NOMO-1 treated with DMSO at 0.1 percent for 48 hours (cell line): ENCODE measurements around the gene ZMIZ1.

Source experiments
- DNase-seq: peaks from one replicate; lab custom pipeline; 2025; ENCODE audit not compliant: unreplicated experiment; lab: John Stamatoyannopoulos, UW

The ZMIZ1 gene

DNA sequence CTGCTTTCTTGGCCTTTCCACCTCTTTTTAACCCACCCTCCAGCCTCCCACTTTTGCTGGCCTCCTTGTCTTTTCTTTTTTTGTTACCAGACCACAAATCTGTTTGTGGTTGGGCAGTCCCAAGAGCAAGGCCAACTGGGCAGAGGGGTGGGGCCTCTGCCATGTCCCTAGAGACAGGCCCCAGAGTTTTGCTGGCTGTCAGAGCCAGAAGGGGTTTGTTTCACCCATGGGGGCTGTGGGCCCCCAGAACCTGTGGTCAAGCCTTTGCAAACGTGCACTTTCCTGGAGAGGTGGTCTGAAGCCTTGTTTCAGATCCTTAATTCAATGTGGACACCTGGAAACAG lies 10.3 kb downstream of the ZMIZ1 start:
- no peak for DNase-seq

DNA sequence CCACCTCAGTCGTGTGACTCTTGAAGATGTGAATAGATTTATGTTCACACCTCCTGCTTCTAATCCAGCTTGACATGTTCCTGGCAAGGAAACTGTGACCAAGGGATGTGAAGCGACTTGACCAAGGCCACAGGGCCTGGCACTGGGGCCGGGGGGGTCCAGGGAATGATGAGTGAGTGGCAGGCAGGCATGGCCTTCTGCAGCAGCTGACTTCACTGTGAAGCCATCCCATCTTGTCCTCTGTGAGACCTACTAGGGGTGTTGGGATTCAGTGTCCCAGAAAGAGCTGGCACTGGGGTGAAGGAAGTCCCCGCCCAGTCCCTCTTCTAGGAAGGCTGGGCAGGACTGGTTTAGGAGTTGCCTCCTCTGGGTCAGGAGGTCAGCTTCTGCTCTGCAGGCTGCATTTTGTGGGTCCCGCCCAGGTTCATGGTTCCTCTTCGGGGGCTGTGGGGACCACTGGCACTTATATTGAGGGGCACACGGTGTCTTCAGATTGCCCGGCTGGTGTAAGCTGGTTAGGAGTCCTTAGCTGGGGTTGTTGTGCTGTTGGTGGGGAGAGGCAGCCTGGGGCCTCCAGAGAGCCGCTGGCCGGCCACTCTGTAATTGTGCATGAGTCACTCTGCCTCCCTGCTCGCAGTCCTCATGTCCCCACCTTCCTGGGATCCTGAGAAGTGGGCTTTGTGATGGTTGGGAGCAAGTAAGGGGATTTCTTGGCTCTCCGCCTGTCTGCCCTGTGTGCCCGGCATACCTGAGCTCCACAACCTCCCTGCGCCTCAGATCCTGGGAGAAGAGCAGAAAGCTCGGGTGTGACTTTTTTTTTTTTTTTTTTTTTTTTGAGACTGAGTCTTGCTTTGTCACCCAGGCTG lies 11.0 kb downstream of the ZMIZ1 start:
- peak; percentile 36 for DNase-seq

DNA sequence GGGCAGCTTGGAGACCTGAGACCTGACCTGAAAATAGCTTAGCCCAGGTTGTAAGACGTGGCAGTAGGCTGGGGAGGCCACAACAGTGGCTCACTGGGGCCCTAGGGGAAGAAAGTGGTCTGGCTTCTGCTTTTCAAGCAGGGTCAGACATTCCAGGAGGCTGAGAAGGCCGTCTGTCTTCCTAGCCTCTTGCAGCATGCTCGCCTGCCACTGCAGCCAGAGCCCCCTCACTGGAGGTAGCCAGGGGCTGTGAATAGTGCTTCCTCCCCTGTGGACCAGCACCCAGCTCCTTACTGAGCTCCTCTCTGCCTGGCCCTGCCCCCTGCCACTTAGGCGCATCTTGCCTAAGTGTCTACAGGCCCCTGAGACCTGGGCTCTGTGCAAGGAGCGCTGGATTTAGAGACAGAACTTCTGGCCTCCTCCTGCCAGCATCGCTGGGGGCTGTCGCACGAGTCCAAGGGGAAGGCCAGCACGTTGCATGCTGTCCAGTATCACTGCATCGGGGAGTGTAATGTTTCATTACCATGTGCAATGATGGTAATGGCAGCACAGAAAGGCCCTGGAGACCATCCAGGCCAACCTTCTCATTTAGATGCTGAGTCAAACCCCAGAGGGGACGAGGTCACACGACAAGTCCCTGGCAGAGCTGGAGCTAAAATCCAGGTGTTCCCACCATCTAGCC lies 12.7 kb downstream of the ZMIZ1 start:
- DNase-seq: peak; percentile 57

DNA sequence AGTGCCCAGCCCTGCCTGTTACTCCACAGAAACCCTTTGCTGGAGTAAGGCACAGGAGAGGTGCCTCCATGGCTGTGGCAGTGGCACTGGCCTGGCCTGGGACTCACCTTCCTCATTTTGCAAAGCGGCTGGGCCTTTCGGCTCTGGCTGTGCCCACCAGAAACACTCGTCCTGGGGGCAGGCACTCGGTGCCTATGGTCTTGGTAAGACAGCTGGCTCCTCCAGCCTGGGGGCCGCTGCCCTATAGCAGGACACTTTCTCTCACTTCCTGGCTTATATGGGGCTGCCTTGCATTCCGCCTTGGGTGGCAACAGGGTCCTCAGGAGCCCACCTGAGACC lies 13.2 kb downstream of the ZMIZ1 start:
- no peak for DNase-seq

DNA sequence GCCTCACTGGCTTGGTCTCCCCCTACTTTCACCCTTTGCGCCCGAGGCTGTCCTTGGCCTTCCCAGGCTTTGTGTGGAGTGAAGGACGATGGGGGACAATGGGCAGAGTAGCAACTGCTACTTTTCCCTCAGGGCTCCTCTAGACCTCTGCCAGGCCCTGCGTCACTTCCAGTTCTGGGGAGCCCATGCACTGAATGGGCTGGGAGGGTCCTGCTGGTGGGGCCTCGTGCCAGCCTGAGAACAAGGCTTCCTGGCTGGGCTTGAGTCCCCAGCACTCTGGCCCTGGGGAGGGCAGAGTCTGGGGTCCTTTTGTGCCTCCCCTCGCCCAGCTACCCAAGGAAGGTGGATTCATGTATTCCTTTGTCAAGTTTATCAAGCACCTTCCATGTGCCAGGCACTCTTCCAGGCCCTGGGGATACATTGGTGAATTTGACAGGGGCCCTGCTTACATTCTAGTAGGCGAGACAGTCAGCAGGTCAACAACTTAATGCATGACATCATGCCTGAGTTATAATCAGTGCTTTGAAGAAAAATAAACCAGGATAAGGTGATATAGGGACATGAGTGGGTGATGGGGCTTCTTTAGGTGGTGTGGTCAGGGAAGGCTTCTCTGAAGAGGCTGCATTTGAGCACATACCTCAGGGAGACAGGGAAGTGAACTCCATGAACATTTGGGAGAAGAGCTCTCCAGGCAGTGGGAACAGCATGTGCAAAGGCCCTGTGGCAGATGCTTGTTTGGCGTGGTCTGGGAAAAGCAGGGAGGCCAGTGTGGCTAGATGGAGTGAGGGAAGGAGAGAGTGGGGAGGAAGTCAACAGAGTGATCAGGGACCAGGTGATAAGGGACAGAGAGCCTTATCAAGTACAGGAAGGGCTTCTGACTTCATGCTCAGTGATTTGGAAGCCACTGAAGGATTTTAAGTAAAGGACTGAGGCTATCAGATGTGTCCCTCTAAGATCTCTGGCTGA lies 14.1 kb downstream of the ZMIZ1 start:
- no peak for DNase-seq

DNA sequence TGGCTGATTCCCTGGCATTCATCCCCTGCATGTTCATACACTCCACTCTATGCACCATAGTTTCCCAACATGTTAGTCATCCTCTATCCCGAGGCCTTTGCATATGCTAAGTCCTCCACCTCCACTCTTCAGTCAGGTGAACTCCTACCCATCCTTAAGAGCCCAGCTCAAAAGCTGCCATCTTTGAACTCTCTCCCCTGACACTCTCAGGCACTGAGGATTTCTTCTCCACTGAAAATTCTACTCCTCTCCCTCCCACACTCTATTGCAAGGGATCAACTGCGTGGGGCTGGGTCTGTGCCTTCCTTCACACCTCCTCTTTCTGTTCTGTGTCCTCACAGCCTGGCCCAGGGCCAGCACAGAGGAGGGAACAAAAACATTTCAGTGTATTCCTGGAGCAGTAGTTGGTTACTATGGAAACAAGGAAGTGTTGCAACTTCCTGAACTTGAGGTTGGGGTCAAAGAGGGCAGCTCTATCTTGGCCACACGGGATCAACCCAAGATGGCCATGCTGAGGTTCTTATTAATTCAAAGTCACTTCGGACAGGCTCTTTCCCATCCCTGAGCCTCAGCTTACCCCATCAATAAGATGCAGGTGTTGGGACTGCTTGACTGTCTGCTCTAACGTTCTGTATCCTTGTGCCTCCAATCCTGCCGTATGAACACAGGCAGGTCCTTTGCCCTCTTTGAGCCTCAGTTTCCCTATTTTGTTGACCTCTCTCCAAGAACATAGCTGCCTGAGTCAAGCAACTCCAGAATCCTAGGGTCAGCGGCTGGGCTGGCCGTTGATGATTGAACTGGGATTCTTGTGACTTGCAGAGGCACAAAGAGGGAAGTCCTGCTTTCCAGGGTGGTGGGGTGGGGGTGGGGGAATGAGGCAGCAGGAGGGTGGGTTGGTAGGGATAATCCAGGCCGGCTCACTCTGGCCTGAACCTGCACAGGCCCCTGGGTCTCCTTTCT lies 15.5 kb downstream of the ZMIZ1 start:
- peak; percentile 92 for DNase-seq

DNA sequence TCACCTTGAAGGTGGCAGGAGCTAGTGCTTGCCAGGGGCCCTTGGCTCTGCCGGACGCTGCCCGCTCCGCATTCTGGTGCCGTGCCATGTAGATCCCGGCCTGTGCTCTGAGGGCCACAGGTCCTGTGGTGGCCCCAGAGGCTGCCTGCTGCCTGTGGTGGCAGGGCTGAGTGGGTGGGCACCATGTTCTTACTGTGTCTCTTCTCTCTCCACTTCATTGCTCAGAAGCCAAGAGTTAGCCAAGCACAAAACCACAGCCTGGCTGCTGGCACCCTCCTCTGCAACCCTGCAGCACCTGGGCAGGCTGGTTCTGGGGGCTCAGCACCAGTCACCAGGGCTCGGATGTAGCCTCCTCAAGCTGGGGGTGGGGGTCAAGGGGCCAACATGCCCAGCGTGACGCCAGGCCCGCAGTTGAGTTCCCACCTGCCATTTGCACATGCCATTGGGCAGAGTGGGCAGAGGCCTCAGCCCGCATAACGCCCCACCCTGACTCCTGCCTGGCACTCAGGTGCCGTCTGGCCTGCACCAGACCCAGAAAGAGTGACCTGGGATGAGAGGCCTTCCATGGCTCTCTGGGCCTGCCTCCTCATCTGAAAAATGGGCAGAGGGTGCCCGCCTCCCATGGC lies 16.3 kb downstream of the ZMIZ1 start:
- DNase-seq: no peak

DNA sequence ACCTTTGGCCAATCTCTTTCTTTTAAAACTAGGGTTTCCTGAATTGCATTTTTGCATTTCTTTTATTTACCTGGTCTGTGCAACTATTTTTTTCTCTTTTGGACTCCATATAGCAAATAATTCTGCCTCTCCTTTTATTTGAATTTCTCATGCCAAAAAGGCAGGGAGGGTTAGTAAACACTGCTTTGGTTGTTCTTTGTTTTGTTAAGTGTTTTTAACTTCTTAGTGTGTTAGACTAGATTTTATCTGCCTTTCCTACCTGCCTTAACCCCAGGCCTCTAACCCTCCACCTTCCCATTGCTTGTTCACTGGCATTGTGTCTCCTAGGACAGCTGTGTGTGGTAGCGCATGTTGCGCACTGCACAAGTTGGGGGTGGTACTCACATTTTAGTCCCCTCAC lies 18.1 kb downstream of the ZMIZ1 start:
- no peak for DNase-seq

DNA sequence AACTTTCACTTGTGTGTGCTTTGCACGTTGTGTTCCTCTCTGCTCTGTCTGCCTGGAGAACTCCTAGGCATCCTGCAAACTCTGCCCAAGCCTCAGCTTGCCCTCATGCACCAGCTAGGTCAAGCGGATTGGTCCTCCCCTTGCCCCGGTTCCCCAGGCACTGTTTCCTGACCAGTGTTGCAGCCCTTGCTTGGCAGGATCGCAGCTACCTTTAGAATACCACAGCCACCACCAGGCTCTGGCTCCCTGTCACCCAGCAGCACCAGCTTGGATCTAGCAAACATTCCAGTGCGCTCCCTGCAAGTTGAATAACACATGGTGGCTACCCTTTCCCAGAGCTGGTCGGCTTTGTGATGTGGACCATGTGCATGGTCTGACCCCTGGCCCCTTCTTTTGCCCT lies 19.0 kb downstream of the ZMIZ1 start:
- DNase-seq: no peak

DNA sequence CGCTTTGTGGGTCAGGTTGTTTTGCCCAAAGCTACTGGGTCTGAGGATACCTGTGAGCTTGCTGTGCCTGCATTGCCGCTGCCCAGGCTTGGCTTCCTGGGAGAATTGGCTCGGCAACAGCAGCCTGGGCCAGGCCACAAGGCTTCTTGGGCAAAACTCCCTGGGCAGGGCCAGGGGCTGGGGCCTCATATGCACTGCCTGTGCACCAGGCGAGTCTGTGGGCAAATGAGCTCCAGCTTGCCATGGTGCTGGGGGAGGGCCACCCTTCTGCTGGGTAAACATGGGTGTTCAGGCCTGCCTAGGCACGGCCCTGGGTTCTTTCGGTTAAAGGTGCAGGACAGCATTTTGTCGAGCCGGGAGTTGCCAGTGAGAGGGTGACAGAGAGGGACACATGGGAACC lies 19.4 kb downstream of the ZMIZ1 start:
- no peak for DNase-seq

DNA sequence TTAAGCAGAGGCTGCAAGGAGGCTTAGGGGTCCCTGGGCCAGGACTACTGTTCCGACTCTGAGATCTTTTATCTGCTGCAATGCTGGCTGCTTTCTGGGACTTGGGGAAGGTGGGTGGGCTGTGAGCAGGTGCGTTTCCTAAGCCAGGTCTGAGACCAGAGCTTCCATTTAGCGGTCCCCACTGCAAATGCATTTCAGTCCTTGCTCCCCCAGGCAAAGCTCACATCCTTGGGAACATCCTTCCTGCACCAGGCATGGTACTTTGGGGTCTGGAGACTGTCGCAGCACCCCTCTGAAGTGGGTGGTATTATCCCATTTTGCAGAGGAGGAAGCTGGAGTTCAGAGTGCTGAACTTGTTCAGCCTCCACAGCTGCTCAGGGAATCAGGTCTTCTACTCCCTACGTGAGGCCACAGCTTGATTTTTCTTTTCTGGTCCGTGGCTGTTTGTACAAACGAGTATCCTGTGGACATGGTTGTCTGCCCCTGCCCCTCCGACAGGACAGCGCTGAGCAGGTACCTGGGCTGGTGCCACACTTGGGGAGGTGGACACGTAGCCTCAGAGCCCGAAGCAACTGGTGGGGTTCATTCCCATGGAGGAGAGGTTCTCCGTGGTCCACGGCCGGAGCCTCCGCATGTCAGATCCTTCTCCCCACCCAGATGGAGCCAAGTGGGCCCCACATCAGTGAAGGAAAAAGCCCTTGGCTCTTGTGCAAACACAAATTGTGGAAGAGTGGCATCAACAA lies 20.0 kb downstream of the ZMIZ1 start:
- no peak for DNase-seq

DNA sequence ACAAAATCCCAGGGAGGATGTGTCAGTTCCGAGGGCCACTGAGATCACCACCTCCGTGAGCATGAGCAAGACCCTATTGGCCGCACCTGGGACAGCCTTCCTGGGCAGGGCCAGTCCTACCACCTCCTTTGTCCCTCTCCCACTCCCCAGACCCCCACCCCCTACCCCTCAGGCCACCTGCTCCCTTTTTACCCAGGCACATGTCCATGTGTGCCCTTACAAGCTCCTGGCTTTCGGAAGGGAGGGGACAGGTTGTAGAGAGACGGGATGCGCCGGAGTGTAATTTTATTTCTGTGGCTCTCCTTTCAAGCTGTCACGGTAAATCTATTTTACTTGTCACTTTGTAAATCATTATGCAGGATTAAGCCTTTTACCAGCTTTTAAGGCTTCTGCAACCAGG lies 20.9 kb downstream of the ZMIZ1 start:
- no peak for DNase-seq

DNA sequence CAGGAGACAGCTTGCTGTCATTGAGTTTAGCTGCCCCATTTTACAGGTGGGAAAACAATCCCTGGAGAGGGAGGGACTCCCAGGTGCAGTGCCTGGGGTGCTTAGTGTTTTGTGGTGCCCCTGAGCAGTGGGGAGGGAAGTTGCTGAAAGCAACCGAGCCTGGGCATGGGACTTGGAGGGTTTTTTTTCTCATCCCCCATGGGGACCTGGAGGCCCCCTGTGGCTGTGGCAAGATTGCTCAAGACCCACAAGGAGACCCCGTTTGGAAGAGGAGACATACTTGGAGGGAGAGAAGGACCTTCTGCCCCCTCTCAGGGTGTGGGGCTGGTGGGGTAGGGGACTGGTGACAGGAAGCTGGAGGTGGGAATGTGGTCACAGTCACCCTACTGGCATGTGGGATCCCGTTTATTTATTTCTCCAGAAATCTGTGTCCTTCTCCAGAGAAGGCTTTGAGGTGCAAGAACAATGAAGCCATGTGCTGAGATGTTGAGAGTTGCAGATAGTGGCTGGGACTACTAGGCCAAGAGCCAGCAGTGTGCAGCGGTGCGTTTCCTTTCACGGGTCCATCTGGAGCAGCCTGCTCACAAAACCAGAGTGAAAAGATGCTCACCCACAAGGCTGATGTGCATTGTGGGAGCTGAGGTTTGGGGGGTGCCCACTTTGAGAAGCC lies 21.5 kb downstream of the ZMIZ1 start:
- no peak for DNase-seq

DNA sequence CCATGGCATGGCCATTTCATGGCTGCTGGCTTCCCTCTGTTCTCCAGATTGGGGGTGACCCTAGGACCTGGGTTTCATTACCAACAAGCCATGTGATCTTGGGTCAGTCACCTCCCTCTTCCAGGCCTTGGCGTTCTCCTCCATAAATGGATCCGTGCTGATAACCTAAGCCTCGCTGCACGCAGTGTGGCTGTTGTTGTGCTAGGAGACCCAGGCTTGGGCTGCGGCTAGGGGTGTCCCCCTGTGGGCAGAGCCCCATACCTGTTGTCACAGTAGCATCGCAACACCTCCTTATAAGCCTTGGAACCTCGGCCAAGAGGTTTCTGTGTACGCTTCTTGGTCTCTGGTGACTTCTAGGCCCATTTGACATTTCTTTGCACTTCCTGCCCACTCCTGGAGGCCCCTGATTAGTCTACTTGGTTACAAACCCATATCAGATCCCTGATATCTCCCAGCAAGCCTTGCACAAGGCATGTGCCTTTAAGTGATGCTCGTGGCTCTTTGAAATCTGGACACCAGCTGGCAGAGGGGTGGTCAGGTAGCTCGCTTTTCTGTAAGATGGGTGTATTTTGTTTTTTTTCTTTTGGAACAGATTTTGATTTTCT lies 23.6 kb downstream of the ZMIZ1 start:
- DNase-seq: no peak

DNA sequence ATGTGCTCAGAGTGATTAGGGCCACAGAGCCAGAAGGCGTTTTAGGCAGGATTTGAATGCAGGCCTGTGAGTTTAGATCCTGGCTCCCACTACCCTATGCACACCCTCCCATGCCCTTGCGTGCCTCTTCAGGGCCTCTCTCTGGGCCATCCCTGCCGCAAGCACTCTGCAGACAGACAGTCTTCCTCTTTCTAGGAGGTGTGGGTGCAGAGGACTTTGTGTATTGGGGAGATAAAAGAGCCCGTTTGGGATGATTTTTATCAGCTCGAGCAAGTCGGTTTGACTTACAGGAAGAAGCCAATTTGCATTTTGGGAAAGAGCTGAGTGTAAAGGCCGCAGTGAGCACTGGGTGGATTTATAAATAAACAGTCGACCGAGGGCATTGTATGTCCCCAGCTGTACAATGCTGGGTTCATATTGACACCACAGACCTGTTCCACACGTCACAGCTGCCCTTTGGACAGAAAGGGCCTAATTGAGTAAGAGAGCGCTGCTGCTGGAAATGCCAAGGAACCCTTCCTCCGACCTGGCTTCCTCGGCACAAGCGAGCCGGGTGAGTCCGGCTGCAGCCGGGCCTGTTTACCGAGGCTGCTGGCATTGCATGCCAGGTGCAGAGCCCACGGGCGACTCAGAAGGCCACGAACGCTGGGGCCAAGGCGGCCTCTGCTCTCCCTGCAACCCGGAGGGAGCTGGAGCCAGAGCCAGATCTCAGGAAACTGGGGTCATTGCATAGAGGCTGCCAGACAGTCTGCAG lies 25.1 kb downstream of the ZMIZ1 start:
- peak; percentile 74 for DNase-seq

DNA sequence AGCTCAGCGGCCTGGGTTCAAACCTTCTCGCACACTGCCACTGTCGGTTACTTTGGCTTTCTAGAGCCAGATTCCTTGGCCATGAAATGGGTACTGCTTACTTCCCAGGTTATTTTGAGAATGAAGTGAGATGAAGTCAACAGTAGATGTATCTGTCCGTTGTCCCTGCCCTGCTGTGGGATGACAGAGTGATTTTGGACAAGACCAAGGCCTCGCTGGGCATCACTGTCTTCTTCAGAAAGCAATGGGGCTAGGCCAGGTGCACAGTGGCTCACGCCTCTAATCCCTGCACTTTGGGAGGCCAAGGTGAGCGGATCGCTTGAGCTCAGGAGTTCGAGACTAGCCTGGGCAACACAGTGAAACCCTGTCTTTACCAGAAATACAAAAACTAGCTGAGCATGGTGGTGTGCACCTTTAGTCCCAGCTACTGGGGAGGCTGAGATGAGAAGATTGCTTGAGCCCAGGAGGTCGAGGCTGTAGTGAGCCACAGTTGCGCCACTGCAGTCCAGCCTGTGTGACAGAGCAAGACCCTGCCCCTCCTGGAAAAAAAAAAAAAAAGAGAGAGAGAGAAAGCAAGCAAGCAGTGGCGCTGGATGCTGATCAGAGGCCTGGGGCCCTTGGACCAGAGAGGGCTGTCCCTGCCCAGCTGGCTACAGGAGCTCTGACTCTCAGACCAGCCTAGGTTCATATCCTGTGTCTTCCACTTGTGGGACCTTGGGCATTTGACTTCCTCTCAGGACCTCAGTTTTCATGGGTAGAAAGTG lies 25.8 kb downstream of the ZMIZ1 start:
- DNase-seq: no peak

DNA sequence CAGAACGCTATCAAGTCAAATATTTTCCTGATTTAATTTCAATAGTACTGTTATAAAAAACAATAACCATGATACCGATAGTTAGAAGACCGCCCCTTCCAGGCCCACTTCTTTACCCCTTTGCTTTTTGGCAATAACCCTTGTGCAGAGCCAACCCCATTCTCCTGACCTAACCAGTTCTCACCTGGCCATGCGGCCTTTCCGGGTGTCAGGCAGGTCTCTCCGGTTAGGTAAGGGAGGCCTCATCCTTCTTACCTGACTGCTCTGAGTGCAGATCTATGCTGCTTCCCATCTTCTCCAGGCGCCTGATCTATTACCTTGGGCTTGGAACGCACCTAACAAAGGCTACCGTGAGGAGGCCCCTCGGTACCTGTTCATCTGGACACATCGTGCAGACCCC lies 26.6 kb downstream of the ZMIZ1 start:
- no peak for DNase-seq
